Limb (tissue), 2 donors: ENCODE results near the gene GASK1A.

Source experiments
- DNase-seq, 2 donors: peaks; one replicate each; pipeline ENCODE4 v3.0.0-alpha.2; 2016; ENCODE audit errors: extremely low spot score in 2 of 2

GASK1A gene

DNA sequence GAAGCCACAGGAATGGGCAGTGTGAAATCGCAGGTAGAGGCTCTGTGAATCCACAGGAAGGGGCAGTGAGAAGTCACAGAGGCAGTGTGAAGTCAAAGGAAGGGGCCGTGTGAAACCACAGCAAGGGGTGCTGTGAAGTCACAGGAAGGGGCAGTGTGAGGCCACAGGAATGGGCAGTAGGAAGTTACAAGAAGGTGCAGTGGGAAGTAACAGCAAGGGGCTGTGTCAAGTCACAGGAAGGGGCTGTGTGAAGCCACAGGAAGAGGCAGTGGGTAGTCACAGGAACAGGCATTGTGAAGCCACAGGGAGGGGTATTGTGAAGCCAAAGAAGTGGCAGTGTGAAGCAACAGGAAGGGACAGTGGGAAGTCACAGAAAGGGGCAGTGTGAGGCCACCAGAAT, 34.1 kb downstream of the GASK1A start:
- no peak for DNase-seq

DNA sequence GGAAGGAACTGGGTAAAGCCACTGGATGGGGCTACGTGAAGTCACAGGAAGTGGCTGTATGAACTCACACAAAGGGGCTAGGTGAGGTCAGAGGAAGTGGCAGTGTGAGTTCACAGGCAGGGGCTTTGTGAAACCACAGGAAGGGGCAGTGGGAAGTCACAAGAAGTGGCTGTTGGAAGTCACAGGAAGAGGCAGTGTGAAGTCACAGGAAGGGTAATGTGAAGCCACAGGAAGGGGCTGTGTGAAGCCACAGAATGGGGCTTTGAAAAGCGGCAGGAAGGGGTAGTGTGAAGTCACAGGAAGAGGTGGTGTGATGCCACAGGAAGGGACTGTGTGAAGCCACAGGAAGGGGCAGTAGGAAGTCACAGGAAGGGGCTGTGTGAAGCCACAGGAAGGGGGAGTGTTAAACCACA, 34.6 kb downstream of the GASK1A start:
- DNase-seq: no peak

DNA sequence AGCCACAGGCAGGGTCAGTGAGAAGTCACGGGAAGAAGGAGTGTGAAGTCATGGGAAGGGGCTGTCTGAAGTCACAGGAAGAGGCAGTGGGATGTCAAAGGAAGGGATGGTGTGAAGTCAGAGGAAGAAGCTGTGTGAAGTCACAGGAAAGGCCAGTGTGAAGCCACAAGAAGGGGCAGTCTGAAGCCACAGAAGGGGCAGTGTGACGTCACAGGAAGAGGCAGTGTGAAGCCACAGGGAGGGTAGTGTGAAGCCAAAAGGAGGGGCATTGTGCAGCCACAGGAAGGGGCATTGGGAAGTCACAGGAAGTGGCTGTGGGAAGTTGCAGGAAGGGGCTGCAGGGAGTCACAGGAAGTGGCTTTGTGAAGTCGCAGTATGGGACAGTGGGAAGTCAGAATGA, 35.1 kb downstream of the GASK1A start:
- peak in 1 of 2 donors; percentile 11 for DNase-seq

DNA sequence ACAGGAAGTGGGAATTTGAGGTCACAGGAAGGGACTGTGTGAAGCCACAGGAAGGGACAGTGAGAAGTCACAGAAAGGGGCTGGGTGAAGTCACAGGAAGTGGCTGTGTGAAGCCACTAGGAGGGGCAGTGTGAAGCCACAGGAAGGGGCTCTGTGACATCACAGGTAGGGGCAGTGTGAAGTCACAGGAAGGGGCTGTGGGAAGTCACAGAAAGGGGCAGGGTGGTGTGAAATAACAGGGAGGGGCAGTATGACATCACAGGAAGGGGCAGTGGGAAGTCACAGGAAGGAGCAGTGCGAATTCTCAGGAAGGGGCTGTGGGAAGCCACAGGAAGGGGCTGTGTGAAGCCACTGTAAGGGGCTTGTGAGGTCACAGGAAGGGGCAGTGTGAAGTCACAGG, 35.8 kb downstream of the GASK1A start:
- peak in 1 of 2 donors; percentile 21 for DNase-seq

DNA sequence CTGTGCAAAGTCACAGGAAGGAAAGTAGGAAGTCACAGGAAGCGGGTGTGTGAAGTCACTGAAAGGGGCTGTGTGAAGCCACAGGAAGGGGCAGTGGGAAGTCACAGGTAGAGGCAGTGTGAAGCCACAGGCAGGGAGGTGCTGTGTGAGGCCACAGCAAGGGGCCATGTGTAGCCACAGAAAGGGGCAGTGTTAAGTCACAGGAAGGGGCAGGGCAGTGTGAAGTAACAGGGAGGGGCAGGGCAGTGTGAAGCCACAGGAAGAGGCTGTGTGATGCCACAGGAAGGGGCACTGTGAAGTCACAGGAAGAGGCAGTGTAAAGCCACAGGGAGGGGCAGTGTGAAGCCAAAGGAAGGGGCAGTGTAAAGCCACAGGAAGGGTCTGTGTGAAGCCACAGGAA, 36.5 kb downstream of the GASK1A start:
- no peak for DNase-seq

DNA sequence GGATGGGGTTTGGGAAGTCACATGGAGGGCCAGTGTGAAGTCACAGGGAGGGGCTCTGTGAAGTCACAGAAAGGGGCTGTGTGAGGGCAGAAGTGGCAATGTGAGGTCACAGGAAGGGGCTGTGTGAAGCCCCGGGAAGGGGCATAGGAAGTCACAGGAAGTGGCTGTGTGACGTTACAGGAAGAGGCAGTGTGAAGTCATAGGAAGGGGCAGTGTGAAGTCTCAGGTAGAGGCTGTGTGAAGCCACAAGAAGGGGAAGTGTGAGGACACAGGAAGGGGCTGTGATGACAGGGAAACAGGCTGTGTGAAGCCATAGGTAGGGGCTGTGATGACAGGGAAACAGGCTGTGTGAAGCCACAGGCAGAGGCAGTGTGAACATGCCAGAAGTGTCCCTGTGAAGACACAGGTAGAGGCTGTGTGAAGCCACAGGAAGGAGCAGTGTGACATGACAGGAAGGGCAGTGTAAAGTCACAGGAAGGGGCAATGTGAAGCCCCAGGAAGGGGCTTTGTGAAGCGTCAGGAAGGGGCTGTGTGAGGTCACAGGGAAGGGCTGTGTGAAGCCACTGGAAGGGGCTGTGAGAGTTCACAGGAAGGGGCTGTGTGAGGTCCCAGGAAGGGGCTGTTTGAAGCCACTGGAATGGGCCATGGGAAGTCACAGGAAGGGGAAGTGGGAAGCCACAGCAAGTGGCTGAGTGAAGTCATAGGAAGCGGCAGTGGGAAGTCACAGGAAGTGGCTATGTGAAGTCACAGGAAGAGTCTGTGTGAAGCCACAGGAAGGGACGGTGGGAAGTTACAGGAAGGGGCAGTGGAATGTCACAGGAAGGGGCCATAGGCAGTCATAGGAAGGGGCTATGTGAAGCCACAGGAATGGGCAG, 37.1 kb downstream of the GASK1A start:
- peak in 1 of 2 donors; percentile 7 for DNase-seq

DNA sequence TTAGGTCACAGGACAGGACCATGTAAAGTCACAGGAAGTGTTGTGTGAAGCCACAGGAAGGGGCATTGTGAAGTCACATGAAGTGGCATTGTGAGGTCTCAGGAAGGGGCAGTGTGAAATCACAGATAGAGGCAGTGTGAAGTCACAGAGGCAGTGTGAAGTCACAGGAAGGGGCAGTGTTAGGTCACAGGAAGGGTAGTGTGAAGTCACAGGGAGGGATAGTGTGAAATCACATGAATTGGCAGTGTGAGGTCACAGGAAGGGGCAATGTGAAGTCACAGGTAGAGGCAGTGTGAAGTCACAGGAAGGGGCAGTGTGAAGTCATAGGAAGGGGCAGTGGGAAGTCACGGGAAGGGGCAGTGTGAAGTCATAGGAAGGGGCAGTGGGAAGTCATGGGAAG, 37.9 kb downstream of the GASK1A start:
- DNase-seq: peak in 1 of 2 donors; percentile 0

DNA sequence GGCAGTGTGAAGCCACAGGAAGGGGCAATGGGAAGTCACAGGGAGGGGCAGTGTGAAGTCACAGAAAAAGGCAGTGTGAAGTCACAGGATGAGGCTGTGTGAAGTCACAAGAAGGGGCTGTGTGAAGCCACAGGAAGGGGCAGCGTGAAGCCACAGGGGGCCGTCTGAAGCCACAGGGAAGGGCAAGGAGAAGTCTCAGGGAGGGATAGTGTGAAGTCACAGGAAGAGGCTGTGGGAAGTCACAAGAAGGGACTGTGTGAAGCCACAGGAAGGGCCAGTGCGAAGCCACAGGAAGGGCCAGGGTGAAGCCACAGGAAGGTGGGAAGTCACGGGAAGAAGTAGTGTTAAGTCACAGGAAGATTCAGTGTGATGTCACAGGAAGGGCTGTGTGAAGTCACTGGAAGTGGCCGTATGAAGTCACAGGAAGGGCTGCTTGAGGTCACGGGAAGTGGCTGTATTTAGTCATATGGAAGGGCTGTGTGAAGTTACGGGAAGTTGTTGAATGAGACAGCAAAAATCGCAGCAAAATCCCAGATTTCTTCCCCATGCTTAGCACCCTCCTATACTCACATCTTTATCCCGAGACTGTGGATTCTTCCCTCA, 38.6 kb downstream of the GASK1A start:
- DNase-seq: peak in 1 of 2 donors; percentile 9

DNA sequence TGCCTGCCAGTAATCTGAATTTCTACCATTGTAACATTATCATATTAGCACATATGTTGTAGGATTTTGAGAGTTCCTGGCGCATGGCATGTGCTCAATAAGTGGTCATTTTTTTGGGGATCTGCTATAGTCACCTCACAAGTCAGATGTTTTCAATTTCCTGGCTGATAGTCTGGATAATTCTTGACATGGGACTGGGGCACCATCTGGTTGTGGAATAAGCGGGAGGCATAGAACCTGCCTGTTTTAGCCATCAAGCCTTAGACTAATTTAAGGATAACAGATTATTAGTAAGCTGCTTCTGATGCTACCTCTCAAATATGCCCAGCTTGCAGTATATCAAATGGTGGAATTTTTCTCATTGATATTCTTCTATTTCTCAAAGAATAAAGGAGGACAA, 39.1 kb downstream of the GASK1A start:
- peak in 1 of 2 donors; percentile 11 for DNase-seq

DNA sequence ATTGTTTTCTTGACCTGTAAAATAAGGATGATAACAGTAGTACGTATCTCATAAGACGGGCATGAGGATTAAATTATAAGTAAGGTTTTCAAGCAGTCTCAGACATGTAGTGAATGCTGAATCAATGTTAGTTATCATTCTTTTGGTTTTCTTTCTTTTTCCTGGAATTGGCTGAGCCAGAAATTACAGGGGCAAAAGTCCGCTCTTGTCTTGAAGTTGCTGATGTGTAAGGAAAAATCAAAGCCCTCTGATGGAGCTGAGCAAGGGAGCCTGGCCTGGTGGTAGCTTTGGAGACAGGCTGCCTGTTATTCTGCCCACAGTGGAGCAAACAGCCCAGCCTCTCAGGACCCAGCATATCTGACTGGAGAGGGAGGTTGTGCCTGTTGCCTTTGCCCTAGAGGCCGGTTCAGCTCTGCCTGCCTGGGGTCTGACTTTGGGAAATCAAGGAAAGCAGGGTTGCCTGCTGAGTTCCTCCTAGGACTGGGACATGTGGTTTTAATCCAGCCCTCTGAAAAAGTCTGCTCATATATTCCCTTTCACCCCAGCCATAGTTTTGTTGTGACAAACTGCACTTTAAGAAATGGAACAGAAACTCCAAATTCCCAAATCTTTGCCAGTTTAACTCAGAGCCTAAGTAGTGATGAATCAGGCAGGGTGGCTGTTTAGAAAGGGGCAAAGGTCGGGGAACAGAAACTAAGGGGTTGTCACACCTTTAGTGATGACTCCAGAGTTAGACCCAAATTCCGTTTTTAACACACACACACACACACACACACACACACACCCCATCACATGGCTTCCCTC, 40.1 kb downstream of the GASK1A start:
- DNase-seq: peak in 1 of 2 donors; percentile 26

DNA sequence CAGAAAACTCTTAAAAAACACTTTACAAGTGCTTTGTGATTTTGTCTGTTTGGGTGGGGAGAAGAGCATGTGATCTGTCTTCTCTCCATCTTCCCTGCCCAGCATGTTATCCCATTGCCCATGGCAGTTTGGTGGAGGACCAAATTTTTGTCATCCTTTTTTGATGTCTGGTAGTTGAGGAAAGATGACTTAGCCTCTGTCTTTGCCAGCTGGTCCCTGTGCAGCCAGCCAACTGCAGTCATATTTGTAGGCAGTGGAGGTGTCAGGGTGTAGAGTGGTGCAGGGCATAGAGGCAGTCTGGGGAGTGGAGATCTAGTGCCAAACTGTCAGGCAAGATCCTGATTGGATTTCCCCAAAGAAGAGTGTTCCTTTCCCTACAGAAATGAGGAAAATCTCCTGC, 40.7 kb downstream of the GASK1A start:
- DNase-seq: peak in 1 of 2 donors; percentile 6

DNA sequence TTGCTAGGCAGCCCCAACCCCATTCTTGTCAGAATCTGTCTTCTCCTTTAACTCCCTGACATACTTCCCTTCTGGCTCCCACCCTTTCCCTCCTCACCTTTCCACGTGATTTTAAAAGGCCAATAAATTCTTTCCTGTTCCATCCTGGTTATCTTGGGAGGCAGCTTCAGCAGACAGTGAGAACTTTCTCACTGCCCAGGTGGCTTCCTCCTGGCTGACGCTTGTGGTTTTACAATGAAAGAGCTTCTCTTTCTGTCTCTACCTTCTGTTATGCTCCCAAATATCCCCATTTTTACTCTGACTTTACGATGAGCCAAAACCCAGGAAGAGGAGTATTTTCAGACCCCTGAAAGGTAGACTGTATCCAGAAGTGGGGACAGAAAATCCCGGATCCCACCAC, 42.1 kb downstream of the GASK1A start:
- peak in 1 of 2 donors; percentile 0 for DNase-seq

DNA sequence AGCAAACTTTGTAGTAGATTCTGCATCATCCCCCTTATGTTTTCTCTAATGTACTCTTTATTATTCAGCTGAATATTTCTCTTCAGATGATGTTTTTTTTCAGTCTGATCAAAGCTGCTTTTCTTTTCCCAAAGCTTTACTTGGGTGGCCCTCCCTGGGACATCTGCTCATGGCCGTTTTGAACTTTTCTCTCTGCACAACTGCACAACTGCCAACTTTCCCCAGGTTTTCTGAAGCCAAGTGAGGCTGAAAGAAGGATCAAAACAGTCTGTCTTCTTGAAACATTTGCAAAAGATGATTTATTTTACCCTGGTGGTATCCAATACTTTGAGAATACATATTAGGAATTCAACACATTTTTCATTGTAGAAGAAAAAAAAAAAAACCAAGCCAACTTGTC, 43.0 kb downstream of the GASK1A start:
- DNase-seq: peak in 1 of 2 donors; percentile 23

DNA sequence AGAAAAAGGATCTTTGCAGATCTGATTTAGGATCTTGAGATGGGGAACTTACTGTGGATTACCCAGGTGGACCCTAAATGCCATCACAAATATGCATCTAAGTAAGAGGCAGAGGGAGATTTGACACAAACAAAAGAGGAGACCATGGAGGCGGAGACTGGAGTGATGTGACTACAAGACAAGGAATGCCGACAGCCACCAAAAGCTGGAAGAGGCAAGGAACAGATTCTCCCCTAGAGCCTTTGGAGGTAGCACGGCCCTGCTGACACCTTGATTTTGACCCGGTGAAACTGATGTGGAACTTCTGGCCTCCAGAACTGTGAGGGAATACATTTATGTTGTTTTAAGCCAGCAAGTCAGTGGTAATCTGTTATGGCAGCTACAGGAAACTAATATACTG, 44.0 kb downstream of the GASK1A start:
- DNase-seq: no peak

DNA sequence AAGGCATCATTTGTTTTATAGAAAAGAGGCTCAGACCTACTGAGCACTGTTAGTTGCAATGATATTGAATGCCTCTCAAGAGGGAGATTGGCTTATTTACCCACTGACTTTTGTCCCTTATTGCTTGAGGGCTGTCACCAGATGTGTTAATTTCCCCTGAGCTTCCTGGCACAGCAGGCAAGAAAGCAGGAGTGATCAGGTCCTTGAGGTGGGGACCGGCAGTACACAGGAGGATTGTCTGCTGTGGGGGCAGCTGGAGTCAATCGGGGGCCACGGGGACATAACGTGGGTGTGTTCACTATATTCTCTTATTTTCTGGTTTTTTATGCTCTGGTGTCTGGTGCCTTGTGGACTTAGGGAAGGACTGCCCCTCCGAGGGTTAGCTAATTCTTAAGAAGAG, 44.6 kb downstream of the GASK1A start:
- DNase-seq: no peak

DNA sequence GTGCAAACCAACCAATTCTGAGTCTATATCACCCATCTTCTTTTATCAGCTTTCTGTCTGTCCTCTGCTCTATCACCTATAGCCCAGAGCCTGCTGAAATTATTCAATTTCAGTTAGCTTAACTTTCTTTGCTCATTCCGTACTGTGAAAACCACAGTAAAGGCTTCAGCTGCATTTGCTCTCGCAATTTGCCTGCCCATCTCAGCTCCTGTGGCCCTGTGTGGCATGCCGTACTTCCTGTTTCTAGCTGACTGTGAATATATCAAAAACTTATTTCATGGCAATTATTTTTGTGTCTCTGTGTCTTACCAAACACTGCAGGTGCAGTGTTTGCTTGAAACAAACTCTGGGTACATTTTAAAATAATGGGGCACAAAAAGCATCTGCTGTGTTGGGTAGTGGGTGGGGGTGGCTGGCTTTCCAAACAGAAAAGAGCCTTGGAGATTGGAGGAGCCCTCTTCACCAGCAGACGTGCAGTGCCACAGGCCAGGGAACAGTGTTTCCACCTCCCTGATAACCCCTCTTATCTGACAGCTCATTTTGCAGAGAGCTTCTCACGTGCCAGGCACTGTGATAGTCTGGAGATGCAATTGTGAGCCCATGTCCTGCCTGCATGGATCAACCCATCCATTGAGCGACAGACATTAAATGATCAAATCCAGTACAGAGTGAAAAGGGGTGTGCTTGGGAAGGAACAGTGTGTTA, 45.2 kb downstream of the GASK1A start:
- DNase-seq: no peak

DNA sequence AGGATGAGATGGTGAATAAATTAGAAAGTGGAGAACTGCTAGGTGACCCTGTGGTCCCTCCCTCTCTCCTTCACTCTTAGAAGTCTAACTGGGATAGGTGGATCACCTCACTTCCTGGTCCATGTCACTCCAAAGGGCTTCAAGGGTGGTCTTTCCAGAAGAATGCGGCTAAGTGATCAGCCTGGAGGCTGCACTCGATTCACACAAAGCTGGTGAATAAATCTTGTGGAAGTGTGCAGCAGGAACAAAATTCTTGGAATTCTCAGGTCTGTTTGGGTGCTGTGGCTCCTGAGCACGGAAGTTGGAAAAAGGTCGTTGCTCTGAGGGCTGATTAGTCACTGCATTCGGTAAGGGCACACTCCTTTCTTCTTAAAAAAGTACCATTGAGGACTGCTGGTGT, 46.3 kb downstream of the GASK1A start:
- DNase-seq: no peak

DNA sequence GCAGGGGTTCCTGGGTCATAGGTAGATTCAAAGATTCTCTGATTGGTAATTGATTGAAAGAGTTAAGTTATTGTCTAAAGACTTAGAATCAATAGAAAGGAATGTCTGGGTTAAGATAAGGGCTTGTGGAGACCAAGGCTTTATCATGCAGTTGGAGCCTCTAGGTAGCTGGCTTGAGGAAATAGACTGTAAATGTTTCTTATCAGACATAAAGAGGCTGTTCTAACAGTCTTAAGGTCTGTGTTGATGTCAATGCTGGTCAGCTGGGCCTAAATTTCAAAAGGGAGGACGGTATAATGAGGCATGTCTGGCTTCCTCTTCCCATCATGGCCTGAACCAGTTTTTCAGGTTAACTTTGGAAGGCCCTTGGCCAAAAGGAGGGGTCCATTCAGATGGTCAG, 48.9 kb downstream of the GASK1A start:
- no peak for DNase-seq

DNA sequence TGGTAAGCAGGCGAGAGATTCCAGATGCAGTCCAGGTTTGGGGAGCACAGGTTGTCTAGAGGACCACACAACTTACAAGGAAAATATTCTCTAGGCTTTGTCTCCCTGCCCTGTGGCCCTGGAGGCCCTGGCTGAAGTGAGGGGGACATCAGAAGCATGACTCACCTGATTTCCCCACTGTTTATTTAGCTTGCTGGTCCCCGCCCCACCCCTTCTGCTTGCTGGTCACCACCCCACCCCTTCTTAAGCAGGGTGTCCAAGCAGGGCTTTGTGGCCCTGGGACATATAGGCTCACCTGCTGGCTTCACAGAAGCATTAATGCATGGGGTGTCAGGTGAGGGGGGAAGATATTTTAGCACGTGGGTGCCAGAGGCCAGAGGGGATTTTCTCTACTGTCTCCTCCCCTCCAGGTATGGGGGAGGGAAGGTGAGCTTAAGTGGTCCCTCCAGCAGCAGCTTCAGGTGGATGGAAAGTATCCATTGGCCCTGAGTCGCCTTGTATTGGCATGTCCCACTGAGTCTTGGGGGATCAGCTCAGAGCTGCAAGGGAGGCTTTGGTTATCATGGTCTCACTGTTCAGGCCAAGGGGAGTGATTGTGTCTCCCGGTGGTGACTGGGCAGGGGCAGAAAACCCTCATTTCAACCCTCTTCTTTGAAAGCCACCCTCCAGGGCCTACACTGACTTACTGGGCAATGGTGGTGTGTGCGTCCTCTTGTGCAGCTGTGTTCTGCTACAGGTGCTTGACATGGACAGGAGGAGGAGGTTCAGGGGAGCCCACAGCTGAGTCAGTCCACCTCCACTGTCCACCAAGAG, 49.8 kb downstream of the GASK1A start:
- no peak for DNase-seq

DNA sequence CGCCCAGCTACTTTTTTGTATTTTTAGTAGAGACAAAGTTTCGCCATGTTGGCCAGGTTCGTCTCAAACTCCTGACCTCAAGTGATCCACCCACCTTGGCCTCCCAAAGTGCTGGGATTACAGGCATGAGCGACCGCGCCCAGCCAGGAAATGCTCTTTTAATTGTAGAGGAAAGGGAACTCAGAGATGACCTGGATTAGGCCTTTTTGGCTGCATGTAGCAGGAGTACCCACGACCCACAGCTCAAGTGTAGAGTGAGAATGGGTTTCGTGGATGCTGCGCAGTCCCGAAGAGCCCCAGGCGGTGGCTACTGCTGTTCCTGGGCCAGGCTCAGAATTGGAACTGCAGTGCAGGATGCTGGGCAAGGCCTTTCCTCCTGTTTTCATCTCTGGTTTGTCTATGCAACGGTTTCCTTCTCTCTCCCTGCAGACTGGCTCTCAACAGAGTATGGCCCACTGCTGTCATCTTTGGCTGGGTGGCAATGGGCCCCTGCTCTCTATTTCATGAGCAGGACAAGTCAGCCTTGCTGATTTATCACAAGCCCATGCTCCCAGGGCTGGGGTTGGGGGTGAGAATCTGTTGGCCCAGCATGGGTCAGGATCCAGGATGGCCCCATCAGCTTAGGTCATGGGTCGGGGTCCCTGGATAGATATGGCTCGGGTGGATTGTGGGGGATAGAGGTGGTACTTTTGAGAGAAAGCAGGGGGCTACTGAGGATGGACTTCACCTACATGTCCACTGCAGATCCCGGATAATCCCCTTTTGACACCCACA, 51.2 kb downstream of the GASK1A start:
- DNase-seq: no peak
